H1 (cell line): Measurements from ENCODE around the gene TMEM258. TPM values are rescaled to one million over a fixed set of nuclear protein-coding genes. Genes with fewer than 3 reads are reported as not detected.

ENCODE experiments used
- ASH2L ChIP-seq: fragments of 200-600, 300-600 bp; sonication (generic); IDR thresholded peaks from one replicate; pipeline ENCODE4 v1.7.1; 2017; ENCODE audit warnings: low read length
- BRCA1 ChIP-seq: IDR thresholded peaks from 2 replicates; pipeline ENCODE4 v1.6.1; 2012; ENCODE audit warnings: low read depth, low read length, improper control_type of control experiment
- CREB1 ChIP-seq: IDR thresholded peaks from 2 replicates; pipeline ENCODE4 v1.6.1; 2012; ENCODE audit warnings: inconsistent platforms
- FOSL1 ChIP-seq: IDR thresholded peaks from 2 replicates; pipeline ENCODE4 v1.6.1; 2011; ENCODE audit warnings: mild to moderate bottlenecking, low read depth, low read length, moderate library complexity; ENCODE audit not compliant: insufficient read depth
- GTF2F1 ChIP-seq: IDR thresholded peaks from 2 replicates; pipeline ENCODE4 v1.6.1; 2012; ENCODE audit warnings: low read depth, low read length, improper control_type of control experiment, borderline replicate concordance
- JUN ChIP-seq: IDR thresholded peaks from 2 replicates; pipeline ENCODE4 v1.6.1; 2011; ENCODE audit warnings: low read depth, mild to moderate bottlenecking, improper control_type of control experiment, low read length
- NRF1 ChIP-seq: IDR thresholded peaks from 2 replicates; pipeline ENCODE4 v1.6.1; 2011; ENCODE audit warnings: mild to moderate bottlenecking, low read depth, low read length, improper control_type of control experiment
- SP4 ChIP-seq: IDR thresholded peaks from 2 replicates; pipeline ENCODE4 v1.6.1; 2012; ENCODE audit warnings: low read length, inconsistent platforms
- TAF1 ChIP-seq: IDR thresholded peaks from 2 replicates; pipeline ENCODE4 v1.6.1; 2011; ENCODE audit warnings: mild to moderate bottlenecking, low read depth, low read length
- polyA plus RNA-seq, 7 experiments: library from polyadenylated mRNA; depleted of rRNA in 3 of 7; stranded (reverse) in 5 of 7; unstranded in 2 of 7; fragments of >200 nt in 5 of 7; fragments of 200-250 nt in 2 of 7; gene quantifications; 1 replicate in 5 of 7; 2 replicates in 1 of 7; 4 replicates in 1 of 7; pipeline versions ENCODE4 v1.2.1 to v1.2.3, GENCODE V29; 2011 to 2013; ENCODE audit warnings: missing spikeins in 2 of 7, mixed read lengths in 2 of 7
- total RNA-seq: library from RNA; stranded (reverse); fragmentation: NEBNext Ultra II Directional; extraction: Animal tissue kit (Norgen Biotek cat#: 25700); gene quantifications from 2 replicates; pipeline ENCODE4 v1.2.1, GENCODE V29; 2021
- TF ChIP-seq, protein P1 (sequence below): fragments of 300-600 bp; sonication (generic); IDR thresholded peaks from 2 replicates; pipeline ENCODE4 v1.7.1; 2012; ENCODE audit warnings: low read length, moderate library complexity, mild to moderate bottlenecking, inconsistent platforms; ENCODE audit not compliant: insufficient replicate concordance

TMEM258 gene
- total and polyA plus RNA-seq, 2 of the 8 experiments (the other 6 are each of a cell fraction or from before 2014, with no cell fraction given) = 186 to 759 TPM

- TF ChIP-seq, protein P1, sequence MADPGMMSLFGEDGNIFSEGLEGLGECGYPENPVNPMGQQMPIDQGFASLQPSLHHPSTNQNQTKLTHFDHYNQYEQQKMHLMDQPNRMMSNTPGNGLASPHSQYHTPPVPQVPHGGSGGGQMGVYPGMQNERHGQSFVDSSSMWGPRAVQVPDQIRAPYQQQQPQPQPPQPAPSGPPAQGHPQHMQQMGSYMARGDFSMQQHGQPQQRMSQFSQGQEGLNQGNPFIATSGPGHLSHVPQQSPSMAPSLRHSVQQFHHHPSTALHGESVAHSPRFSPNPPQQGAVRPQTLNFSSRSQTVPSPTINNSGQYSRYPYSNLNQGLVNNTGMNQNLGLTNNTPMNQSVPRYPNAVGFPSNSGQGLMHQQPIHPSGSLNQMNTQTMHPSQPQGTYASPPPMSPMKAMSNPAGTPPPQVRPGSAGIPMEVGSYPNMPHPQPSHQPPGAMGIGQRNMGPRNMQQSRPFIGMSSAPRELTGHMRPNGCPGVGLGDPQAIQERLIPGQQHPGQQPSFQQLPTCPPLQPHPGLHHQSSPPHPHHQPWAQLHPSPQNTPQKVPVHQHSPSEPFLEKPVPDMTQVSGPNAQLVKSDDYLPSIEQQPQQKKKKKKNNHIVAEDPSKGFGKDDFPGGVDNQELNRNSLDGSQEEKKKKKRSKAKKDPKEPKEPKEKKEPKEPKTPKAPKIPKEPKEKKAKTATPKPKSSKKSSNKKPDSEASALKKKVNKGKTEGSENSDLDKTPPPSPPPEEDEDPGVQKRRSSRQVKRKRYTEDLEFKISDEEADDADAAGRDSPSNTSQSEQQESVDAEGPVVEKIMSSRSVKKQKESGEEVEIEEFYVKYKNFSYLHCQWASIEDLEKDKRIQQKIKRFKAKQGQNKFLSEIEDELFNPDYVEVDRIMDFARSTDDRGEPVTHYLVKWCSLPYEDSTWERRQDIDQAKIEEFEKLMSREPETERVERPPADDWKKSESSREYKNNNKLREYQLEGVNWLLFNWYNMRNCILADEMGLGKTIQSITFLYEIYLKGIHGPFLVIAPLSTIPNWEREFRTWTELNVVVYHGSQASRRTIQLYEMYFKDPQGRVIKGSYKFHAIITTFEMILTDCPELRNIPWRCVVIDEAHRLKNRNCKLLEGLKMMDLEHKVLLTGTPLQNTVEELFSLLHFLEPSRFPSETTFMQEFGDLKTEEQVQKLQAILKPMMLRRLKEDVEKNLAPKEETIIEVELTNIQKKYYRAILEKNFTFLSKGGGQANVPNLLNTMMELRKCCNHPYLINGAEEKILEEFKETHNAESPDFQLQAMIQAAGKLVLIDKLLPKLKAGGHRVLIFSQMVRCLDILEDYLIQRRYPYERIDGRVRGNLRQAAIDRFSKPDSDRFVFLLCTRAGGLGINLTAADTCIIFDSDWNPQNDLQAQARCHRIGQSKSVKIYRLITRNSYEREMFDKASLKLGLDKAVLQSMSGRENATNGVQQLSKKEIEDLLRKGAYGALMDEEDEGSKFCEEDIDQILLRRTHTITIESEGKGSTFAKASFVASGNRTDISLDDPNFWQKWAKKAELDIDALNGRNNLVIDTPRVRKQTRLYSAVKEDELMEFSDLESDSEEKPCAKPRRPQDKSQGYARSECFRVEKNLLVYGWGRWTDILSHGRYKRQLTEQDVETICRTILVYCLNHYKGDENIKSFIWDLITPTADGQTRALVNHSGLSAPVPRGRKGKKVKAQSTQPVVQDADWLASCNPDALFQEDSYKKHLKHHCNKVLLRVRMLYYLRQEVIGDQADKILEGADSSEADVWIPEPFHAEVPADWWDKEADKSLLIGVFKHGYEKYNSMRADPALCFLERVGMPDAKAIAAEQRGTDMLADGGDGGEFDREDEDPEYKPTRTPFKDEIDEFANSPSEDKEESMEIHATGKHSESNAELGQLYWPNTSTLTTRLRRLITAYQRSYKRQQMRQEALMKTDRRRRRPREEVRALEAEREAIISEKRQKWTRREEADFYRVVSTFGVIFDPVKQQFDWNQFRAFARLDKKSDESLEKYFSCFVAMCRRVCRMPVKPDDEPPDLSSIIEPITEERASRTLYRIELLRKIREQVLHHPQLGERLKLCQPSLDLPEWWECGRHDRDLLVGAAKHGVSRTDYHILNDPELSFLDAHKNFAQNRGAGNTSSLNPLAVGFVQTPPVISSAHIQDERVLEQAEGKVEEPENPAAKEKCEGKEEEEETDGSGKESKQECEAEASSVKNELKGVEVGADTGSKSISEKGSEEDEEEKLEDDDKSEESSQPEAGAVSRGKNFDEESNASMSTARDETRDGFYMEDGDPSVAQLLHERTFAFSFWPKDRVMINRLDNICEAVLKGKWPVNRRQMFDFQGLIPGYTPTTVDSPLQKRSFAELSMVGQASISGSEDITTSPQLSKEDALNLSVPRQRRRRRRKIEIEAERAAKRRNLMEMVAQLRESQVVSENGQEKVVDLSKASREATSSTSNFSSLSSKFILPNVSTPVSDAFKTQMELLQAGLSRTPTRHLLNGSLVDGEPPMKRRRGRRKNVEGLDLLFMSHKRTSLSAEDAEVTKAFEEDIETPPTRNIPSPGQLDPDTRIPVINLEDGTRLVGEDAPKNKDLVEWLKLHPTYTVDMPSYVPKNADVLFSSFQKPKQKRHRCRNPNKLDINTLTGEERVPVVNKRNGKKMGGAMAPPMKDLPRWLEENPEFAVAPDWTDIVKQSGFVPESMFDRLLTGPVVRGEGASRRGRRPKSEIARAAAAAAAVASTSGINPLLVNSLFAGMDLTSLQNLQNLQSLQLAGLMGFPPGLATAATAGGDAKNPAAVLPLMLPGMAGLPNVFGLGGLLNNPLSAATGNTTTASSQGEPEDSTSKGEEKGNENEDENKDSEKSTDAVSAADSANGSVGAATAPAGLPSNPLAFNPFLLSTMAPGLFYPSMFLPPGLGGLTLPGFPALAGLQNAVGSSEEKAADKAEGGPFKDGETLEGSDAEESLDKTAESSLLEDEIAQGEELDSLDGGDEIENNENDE = no peak
- no peak for TF ChIP-seq FOSL1
- TF ChIP-seq ASH2L = no peak
- TF ChIP-seq BRCA1 = no peak
- TF ChIP-seq SP4 = no peak
- TF ChIP-seq TAF1 = no peak
- no peak for TF ChIP-seq GTF2F1
- TF ChIP-seq CREB1 = no peak
- no peak for TF ChIP-seq NRF1
- TF ChIP-seq JUN = no peak
Observed at GRCh38 chr11:61836193-61836592, 43.8 kb upstream of the TMEM258 start (continued).
